Testis (tissue), 2 donors: ENCODE data around the gene RAB12.

Experiments used
- CTCF ChIP-seq, 3 experiments: fragments of 450-650 bp in 2 of 3; fragments of 200-600 bp in 1 of 3; sonication (generic) in 1 of 3; IDR thresholded peaks; one replicate each; pipeline ENCODE4 v1.5.1; 2016 to 2019; ENCODE audit warnings: antibody characterized with exemption in 3 of 3, mild to moderate bottlenecking in 2 of 3, moderate library complexity in 1 of 3
- POLR2A ChIP-seq: fragments of 450-650 bp; IDR thresholded peaks from one replicate; pipeline ENCODE4 v1.6.1; 2017; ENCODE audit warnings: antibody characterized with exemption, mild to moderate bottlenecking, moderate library complexity

DNA sequence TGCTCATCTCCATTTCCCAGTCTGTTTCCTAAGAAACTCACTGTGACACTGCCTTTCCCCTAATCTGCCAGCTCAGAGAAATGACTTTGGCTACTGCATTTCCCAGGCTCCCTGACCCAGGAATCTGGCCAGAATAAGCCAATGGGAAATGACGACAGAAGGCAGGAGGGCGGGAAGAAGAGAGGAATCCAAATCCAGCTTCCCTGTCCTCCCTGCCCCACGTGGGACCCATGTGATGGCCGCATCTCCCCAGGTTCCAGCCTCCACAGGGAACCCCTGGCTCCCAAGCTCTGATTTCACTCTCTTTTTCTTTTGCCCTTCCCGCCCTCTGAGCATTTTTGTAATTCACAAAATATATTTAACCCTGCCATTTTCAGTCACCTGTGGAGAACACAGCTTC lies 37.8 kb upstream of the RAB12 start:
- TF ChIP-seq CTCF (IDR thresholded peaks at IDR 0.05) (no peak), POLR2A (no peak)
